CD4-positive, alpha-beta T cell treated with Interleukin-4 for 4 hours (primary cell): ENCODE results near the gene COL23A1.
"Not testable (repeated sequence)": the region's sequence is repeated elsewhere in the genome, so short reads cannot be mapped to it uniquely, and the experiment has no call there.

Experiments
- DNase-seq: peaks from one replicate; pipeline ENCODE4 v3.0.0-alpha.2; 2020

Gene COL23A1

GRCh38 chr5:178199581-178200434, 390.4 kb downstream of the COL23A1 start:
- DNase-seq, result no peak

DNA sequence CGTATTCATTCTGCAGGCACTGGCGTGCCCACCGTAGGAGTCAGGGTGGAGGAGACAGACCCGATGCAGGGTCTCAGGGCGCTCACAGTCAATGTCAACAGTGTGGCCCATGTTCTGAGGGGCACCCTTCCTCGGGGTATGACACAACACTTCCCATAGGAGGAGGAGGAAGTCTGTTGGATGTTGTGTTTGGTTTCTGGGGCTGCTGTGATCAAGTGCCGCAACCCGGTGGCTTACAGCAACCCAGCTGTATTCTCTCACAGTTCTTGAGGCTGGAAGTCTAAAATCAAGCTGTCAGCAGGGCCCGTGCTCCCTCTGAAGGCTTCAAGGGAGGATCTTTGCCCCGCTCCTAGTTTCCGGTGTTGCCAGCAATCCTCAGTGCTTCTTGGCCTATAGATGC, 391.5 kb downstream of the COL23A1 start:
- no peak for DNase-seq

DNA sequence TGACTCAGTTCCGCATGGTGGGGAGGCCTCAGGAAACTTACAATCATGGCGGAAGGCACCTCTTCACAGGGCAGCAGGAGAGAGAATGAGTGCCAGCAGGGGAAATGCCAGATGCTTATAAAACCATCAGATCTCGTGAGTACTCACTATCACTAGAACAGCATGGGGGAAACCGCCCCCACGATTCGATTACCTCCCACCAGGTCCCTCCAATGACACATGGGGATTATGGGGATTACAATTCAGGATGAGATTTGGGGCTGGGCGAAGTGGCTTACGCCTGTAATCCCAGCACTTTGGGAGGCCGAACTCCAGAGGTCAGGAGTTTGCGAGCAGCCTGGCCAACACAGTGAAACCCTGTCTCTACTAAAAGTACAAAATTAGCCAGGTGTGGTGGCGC, 392.0 kb downstream of the COL23A1 start:
- not testable (repeated sequence) for DNase-seq

DNA sequence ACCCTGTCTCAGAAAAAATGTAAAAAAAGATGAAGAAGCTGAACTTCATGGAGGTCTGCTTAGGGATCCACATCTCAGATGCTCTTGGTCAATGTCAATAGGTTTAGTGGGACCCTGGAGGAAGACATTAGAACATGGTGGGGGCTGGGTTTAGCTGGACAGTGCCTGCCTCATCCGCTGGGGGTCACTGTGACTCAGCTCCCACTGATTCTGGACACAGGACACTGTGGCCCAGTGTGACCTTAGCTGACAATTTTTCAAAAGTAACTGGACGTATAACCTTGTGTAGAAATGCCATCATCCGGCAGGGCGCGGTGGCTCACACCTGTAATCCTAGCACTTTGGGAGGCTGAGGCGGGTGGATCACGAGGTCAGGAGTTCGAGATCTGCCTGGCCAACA, 393.2 kb downstream of the COL23A1 start:
- DNase-seq, result no peak

GRCh38 chr5:178196281-178196812, 393.8 kb downstream of the COL23A1 start:
- DNase-seq, result no peak

DNA sequence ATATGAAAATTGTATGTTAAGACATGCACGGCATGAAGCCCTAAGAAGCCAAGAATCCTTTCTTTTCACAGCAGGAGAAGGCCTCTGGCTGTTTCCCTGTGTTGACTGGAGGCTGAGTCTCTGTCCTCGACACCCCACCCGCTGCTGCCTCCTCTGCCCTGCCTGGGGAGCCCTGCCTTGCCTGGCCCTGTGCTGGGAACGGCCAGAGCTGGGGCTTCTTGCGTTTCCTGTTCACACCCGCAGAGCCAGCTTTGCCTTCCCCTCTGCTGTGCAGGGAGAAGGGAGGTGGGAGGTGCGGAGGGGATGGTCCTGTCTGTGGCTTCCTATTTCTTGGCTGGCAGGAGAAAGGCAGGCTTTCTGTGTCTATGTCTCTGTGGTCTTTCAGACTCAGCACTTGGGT, 396.2 kb downstream of the COL23A1 start:
- no peak for DNase-seq

DNA sequence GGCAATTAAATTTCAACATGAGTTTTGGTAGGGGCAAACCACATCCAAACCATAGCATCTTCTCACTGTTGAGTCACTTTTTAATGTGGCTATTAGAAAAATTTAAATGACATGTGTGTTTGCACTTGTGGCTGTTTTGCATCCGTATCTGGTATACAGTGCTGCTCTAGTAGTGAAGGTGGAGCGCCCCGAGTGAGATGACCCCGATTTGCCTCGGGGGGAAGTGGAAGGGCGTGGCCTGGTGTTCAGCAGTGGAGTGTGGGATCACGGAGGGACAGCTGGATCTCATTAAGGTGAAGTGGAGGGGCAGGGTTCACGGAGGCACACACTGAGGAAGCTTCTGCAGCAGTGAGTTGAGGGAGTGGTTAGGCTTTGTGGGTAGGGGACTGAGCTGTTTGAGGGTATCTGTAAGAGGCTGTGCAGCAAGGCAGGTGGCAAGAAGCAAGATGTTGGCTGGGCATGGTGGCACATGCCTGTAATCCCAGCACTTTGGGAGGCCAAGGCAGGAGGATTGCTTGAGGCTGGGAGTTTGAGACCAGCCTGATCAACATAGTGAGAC, 396.9 kb downstream of the COL23A1 start:
- DNase-seq, result no peak

- DNase-seq, result no peak
These were observed 397.4 kb downstream of the COL23A1 start for GRCh38 chr5:178192787-178193186.

DNA sequence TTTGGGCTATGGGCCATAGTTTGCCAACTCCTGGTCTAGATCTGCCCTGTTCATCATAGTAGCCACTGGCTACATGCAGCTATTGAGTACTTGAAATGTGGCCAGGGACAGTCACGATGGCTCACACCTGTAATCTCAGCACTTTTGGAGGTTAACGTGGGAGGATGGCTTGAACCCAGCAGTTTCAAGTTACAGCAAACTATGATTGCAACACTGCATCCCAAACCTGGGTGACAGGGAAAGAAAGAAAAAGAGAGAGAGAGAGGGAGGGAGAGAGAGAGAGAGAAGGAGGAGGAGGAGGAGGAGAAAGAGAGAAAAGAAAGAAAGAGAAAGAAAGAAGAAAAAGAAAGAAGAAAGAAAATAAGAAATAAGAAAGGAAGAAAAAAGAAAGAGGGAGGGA, 397.9 kb downstream of the COL23A1 start:
- DNase-seq, result no peak

DNA sequence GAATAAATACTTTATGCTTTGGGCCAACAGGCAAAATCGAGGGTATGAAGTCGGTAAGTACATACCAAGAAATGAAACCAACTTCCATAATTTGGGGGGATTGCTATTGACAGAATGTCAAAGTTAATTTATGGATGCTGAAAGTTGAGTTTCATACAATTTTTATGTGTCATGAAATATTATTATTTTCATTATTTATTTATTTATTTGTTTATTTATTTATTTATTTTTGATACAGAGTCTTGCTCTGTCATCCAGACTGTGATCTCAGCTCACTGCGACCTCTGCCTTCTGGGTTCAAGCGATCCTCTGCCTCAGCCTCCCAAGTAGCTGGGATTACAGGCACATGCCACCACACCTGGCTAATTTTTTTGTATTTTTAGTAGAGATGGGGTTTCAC, 398.5 kb downstream of the COL23A1 start:
- no peak for DNase-seq

- DNase-seq, result no peak
These were observed 400.8 kb downstream of the COL23A1 start for GRCh38 chr5:178189433-178189832.
